ENCODE results near the gene UNC5B.

DNA sequence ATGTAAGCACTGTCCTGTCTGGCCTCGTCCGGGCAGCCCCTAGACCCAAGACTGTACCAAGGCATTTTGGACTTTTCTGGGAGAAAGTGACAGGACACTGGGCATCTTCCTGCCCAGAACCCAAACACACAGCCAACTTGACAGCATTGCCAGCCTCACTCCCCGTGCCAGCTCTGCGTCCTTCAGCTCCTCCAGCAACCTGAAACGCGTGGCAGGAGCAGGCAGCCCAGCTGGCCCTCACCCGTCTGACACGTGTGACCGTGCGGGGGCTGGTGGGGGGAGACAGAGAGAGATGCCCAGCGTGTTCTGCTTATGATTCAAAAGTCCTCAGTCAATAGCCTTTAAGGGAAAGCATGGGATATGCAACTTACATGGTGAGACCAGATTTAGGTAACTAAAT, 56.4 kb downstream of the UNC5B start:
- TF ChIP-seq, protein P1, sequence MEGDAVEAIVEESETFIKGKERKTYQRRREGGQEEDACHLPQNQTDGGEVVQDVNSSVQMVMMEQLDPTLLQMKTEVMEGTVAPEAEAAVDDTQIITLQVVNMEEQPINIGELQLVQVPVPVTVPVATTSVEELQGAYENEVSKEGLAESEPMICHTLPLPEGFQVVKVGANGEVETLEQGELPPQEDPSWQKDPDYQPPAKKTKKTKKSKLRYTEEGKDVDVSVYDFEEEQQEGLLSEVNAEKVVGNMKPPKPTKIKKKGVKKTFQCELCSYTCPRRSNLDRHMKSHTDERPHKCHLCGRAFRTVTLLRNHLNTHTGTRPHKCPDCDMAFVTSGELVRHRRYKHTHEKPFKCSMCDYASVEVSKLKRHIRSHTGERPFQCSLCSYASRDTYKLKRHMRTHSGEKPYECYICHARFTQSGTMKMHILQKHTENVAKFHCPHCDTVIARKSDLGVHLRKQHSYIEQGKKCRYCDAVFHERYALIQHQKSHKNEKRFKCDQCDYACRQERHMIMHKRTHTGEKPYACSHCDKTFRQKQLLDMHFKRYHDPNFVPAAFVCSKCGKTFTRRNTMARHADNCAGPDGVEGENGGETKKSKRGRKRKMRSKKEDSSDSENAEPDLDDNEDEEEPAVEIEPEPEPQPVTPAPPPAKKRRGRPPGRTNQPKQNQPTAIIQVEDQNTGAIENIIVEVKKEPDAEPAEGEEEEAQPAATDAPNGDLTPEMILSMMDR (IDR thresholded peaks at IDR 0.05; ENCODE audit: insufficient read depth, low read length), result no peak
- TF ChIP-seq POLR2AphosphoS5 (IDR thresholded peaks at IDR 0.05; ENCODE audit: low read depth), result no peak
